Measurements from ENCODE around the gene ASL.
A peak's percentile ranks its signal among the peaks of the same experiment; 100 is the strongest.
"Not testable (repeated sequence)": the region's sequence is repeated elsewhere in the genome, so short reads cannot be mapped to it uniquely, and the experiment has no call there.

The ASL gene

DNA sequence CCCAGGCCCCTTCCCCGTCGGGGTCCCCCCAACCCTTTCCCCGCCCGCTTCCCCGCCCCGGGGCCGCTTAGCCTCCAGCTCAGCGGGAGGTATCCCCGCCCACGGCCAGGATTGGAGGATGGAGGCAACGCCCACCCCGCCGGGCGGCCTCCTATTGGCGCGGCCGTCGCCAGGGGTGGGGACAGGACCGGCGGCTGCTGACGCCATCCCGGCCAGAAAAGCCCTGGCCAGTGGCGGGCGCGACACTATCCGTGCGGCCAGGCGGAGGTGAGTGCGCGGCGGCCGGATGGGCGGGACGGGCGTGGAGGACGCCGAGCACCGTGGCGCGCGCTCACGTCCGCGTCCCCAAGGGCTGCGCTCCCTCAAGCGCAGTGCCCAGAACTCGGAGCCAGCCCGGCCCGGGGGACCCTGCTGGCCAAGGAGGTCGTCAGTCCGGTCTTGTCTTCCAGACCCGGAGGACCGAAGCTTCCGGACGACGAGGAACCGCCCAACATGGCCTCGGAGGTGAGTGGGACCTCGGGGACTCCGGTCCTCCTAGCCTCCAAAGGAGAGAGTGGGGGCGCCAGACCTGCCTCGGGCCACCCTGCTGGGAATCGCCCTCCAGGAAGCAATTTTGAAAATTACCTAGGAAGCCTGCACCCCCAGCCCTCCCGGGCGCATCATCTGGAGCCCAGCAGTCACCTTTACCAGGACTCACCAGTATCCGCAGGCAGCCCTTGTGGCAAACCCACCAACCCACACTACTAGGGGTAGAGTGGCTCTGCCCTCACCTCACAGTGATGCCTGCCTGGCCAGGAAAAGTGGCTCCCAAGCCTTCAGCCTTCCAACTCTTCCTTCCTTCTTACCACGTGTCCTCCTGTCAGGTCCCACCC, at the start of gene ASL:
TSS of gene ASL (plus strand) at position 230 of the 872 bp plus-strand sequence. CDS start at position 493, 263 bp downstream.
- peak within 1 kb of the TSS; percentile 89 for H3K4me3 ChIP-seq (ENCODE audit: control insufficient read depth, low read depth, low read length)
- TF ChIP-seq CTCF (conservative IDR thresholded peaks at IDR 0.05; ENCODE audit: control insufficient read depth, insufficient read depth, low read depth, low read length), result no peak
- peak; percentile 81 for DNase-seq (ENCODE audit: low read depth)

DNA sequence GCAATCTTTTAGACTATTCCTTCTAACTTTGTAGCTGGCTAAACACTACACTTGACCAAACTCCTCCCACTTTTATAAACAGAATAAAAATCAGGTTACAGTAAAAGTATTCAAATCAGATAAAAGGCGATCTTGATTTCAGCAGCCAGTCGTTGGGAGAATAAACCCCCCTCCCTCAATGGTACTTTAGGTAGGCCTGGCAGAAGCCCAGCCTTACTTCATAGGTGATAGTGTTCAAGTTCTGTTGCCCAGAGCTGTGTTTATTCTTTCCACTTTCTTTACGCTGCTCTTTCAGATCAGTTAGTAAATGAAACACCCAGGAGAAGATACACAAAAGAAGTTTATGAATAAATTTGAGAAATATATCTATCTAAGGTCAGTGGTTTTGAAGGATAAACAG, 47.3 kb upstream of the ASL start:
- not testable (repeated sequence) for H3K4me3 ChIP-seq (ENCODE audit: control insufficient read depth, low read depth, low read length); DNase-seq (ENCODE audit: low read depth)

- no peak overlapping the region for H3K4me3 ChIP-seq (ENCODE audit: control insufficient read depth, low read depth, low read length)
- no peak for TF ChIP-seq CTCF (conservative IDR thresholded peaks at IDR 0.05; ENCODE audit: control insufficient read depth, insufficient read depth, low read depth, low read length)
- peak; percentile 67 for DNase-seq (ENCODE audit: low read depth)
Measured at GRCh38 chr7:66033471-66034385, 41.9 kb upstream of the ASL start.

DNA sequence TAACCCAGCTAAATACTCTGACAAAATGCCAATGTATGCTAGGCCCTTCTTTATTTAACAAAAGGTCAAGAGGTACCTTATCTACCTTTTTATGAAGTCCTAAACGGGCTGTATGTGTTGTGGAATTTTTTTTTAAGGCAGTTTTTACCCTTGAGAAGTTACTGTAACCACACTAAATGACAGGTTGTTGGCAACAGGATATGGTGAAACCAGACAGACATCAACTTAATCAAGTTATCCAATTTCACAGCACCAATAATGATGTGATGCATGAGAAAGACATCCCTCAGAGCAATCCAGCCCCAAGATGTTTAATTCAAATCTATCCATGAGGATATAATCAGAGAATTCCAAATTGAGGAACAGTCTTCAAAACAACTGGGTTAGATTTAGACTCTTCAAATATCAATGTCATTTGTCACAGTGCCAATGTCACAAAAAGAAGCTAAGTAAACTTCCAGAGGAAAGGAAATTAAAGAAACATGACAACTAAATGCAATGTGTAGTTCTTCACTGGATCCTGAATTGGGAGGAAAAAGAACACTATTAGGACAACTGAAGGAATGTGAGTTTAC, 41.1 kb upstream of the ASL start:
- H3K4me3 ChIP-seq (ENCODE audit: control insufficient read depth, low read depth, low read length); DNase-seq (ENCODE audit: low read depth): not testable (repeated sequence)

GRCh38 chr7:66036382-66036781, 39.2 kb upstream of the ASL start:
- no peak for TF ChIP-seq CTCF (conservative IDR thresholded peaks at IDR 0.05; ENCODE audit: control insufficient read depth, insufficient read depth, low read depth, low read length)
- DNase-seq (ENCODE audit: low read depth), result no peak

DNA sequence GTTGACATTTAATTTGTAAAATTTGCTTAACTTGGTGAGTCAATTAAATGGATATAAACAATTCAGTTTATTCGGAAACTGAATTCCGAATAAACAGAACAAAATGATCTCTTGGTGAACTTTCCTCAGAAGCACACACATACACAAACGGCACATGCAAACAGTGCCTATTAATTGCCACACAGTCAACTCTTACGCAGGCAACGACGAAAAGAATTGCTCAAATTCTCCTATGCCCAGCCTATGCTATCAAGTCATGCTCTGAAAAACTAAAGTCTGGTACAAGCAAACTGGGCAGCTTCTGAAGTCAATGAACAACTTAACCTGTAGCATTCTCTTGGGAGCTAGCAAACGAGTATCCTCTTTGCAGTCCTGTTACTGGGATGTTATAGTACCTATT, 38.8 kb upstream of the ASL start:
- DNase-seq (ENCODE audit: low read depth), result no peak
- no peak for TF ChIP-seq CTCF (conservative IDR thresholded peaks at IDR 0.05; ENCODE audit: control insufficient read depth, insufficient read depth, low read depth, low read length)
- H3K4me3 ChIP-seq (ENCODE audit: control insufficient read depth, low read depth, low read length), result no peak overlapping the region

More at GRCh38 chr7:66036382-66036781, 39.2 kb upstream of the ASL start:
- H3K4me3 ChIP-seq (ENCODE audit: control insufficient read depth, low read depth, low read length), result no peak overlapping the region

- no peak for DNase-seq (ENCODE audit: low read depth)
- no peak overlapping the region for H3K4me3 ChIP-seq (ENCODE audit: control insufficient read depth, low read depth, low read length)
- no peak for TF ChIP-seq CTCF (conservative IDR thresholded peaks at IDR 0.05; ENCODE audit: control insufficient read depth, insufficient read depth, low read depth, low read length)
Measured at GRCh38 chr7:66039094-66039670, 36.4 kb upstream of the ASL start.

Data from fibroblast of mammary gland (primary cell).